NCI-H526 treated with DMSO at 0.1 percent for 48 hours (cell line): ENCODE measurements around the gene SUSD5.
"Not testable (repeated sequence)": the region's sequence is repeated elsewhere in the genome, so short reads cannot be mapped to it uniquely, and the experiment has no call there.

Source experiments
- DNase-seq: peaks from one replicate; lab custom pipeline; 2025; lab: John Stamatoyannopoulos, UW

The SUSD5 gene

DNA sequence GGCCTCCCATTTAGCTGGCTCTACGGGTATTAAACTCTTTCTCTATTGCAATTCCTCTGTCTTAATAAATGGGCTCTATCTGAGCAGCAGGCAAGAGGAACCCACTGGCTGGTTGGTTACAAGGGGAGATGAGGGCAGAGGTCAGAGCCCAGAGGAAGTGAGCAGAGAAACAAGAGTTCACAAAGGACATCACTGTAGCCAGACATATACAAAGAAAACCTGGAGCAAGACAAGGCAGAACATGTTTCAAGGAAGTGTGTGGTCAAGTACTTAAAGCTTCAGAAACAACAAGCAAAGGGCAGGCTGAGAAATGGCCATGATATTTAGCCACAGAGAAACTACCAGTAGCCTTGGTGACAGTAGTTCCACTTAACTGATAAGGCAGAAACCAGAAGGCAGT is 24.3 kb downstream of the SUSD5 start:
- no peak for DNase-seq

DNA sequence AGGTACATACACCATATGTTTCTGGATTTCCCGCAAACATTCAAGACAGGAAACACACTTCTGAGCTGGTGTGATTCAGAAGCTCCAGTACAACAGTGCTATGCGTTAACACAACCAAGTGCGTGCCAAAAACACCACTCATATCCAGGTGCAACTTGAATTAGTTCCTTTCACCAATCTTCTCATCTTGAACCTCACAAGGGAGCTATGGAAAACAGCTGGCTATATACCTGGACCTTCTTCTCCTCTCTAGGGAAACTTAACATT is 31.3 kb downstream of the SUSD5 start:
- DNase-seq: no peak

DNA sequence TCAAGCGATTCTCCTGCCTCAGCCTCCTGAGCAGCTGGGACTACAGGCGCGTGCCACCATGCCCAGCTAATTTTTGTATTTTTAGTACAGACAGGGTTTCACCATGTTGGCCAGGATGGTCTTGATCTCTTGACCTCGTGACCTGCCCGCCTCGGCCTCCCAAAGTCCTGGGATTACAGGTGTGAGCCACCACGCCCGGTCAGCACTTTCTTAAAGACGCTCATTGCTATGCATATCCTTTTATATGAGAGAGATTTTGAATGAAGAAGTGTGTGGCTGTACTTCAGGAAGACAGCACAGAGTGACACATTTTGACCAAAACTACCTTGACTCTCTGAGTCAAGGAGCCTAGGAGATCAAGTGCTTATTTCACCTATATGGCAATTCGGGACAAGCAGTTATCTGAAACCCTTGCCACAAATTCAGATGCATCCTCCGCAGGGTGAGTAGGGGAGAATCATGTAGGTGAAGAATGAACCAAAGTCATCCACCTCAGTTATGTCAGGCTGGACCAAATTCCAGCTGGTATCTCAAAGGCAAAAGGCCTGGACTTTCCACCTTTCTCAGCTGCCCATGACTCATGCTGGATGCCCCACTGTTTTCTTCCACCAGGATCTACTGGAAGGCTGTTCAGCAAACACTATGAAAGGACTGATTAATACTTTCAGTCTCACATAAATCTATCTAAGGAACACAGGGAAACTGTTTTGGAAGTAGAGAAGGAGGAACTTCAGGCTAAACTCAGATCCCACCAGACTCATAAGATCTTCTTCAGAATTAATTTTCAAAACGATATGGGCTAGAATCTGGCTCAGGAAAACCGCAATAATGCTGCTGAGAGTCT is 31.9 kb downstream of the SUSD5 start:
- DNase-seq: no peak

DNA sequence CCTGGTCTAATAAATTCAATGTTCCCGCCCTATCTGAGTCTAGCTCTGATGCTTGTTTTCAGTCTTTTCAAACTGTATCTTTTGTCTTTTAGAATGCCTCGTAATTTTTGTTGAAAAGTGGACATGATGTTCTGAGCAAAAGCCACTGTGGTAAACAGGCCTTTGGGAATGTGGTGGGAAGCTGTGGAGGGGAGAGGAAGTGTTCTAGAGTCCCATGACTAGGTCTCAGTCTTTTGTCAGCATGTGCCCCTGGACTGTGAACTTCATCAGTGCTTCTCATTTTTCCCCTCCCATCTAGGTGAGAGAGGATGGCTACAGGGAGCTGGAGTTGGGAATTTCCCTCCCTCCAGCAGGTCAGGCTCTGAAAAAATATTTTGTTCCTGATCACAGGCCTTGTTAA is 33.7 kb downstream of the SUSD5 start:
- no peak for DNase-seq

DNA sequence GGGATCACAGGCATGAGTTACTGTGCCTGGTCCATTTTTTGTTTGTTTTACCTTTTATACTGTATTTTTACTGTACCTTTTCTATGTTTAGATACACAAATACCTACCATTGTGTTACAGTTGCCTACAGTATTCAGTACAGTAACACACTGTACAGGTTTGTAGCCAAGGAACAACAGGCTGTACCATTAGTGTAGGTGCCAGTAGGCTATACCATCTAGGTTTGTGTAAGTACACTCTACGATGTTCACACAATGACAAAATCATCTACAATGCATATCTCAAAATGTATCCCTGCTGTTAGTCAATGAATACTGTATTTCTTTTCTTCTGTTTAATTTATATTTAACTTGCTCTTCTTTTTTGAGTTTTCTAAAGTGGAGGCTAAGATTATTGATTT is 37.0 kb downstream of the SUSD5 start:
- DNase-seq: not testable (repeated sequence)

DNA sequence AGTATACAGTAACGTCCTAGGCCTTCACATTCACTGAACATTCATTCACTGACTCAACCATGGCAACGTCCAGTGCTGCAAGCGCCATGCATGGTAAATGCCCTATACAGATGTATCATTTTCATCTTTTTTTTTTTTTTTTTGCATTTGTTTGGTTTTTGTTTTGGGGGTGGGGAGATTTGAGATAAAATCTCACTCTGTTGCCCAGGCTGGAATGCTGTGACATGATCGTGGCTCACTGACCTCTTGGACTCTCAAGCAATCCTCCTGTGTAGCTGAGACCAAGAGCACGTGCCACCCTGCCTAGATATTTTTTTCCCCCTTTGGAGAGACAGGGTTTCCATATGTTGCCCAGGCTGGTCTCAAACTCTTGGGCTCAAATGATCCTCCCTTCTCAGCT is 37.4 kb downstream of the SUSD5 start:
- DNase-seq: no peak

DNA sequence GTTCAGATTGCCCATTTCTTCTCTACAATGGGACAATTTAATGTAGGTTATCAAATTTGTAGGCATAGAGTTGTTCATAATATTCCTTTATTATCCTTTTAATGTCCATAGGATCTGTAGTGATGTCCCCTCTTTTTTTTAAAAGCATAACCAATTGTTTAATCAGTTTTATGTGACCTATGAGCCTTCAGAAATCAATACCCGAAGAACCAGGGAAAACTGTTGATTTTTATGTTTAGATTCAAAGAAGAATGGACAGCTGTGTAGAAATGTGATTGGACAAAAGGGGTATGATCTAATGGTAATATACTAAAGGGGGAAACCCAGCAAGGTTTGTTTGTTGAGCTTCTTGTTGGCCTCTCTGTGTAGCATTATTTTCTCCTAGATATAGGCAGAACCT is 39.5 kb downstream of the SUSD5 start:
- no peak for DNase-seq

DNA sequence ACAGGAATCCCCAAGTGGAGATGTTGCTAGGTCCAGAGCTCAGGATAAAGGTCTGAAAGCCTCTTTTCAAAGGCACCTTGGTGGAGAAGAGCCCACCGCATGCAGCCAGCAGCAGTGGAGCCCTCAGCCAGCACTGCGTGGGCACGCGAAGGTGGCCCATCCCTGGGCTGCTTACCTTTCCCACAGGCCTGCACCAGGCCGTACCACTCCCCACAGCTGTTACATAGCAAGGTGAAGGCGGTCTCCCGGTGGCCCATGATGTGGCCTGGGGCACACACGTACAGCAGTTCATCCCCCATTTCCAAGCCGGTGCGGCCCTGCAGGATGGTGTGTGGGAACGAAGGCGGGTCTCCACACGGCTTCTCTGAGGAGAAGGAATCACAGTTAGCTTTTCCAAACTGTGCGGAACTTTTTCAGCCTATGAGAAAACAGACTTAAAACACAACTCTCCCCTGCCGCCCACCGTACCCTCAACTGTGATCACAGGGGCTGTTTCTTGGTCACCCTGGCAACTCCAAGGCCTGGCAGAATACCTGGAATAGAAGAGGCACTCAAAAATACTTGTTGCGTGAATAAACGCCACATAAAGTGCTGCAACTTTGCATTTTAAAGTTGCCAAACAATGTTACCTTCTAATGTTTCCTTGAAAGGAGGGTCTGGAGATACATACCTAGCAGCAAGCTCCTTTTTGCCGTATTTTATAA is 43.7 kb downstream of the SUSD5 start:
- DNase-seq: no peak

DNA sequence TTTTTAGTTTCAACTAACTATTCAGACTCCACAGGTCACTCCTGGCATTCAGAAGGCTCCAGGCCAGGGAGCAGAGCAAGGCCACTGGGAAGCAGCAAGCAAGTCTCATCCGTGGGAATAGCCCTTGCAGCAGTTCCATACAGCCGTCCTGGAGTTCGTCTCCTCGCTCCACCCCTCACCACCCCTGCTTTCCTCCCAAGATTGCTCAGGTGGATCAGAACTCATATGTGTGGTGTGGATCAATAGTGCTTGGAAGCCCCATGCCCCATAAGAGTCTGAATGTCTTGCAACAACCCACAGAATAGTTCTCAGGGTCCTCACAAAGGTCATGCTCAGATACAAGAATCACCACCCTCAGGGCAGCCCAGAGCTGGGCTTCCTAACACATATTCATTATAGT is 44.5 kb downstream of the SUSD5 start:
- no peak for DNase-seq

DNA sequence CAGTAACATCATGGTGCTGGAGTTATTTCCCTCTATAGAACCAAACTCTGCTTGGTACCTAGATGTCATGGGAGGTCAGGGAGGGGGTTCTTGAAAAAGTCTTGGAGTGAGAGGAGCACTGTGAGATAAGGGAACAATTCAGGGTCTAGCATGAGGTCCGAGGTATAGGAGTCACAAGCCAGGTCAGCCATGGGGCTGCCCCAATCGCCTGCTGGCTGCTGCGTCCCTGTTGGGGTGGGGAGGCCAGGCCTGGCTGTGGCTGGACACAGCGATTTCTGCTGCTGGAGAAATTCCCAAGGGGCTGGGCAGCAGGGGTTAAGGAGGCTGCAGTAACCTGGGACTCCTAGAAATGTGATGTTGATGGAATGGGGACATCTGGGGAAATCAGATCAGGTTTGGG is 44.9 kb downstream of the SUSD5 start:
- DNase-seq: no peak

DNA sequence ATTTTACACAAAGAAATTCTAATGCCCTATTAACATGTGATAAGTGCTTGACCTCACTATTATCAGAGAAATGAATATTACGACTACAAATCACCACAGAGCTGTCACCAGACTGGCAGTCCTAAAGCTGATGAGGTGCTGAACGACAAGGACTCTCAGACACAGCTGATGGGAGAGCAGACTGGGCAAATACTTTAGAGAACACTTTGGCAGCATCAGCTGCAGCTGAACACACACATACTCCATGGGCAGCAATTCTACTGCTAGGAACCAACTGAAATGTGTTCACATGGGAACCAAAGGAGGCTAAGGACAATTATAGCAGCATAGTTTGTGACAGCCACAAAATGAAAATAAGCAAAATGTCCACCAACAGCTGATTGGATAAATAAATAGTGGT is 45.5 kb downstream of the SUSD5 start:
- DNase-seq: no peak

DNA sequence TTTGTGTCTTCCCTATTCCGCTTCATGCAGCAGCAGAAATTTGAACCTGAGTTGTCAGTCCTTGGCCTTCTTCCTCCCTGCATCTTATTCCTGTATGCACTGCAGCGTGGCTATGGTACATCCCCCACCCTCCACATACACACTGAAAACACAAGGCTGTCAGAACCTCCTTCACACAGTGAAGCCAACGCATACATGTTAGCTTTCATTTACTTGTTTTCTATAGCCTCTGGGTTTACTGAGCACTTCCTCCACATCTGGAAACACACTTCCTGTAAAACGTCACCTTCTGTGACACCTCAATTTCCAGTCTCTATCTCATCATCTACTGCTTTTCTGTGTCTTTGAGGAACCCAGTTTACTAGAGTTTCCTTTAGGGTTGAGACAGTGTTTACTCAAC is 47.0 kb downstream of the SUSD5 start:
- no peak for DNase-seq

DNA sequence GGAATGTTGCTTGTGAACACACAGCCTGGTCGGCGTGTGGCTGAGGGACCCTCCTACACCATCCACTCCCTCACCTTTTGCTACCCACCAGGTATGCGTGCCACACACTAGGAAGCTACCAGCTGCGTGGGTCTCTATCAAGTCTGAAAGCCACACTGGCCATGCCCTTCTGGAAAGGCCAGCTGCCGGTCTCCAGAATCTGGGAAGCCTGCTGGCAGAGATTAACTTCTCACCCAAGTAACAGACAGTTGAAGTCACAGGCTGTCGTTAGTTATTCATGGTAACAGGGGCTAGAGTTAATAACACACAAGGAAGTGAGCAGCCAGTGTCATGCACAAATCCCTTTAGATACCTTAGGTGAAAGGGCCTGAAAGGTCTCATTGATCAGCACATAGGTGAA is 48.1 kb downstream of the SUSD5 start:
- no peak for DNase-seq

DNA sequence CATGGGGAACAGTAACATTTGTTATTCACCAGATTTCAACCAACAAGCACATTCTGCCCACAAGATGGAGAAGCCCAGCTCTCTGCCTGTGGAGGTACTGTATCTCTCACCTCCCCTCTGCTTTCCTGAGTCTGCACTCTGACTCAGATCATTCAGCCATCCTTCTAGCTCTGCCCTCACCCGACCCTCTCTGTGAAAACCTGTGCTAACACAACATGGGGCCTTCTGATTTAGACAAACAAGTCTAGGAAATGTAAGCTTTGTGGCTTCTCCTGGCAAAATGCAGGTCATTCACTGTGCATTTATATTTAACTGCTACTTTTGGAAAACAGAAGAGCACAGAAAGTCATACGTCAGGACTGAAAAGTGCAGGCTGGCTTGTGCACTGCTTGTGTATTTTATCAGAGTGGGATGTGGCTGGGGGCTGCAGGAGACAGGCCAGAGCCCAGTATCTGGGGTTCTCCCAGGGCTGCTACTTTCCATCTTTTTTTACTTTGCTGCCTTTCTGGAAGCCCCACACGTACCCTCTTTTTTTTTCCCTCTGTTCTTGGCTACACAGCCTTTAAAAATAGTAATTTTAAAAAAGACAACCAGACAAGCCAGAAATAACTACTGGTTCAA is 50.8 kb downstream of the SUSD5 start:
- no peak for DNase-seq

DNA sequence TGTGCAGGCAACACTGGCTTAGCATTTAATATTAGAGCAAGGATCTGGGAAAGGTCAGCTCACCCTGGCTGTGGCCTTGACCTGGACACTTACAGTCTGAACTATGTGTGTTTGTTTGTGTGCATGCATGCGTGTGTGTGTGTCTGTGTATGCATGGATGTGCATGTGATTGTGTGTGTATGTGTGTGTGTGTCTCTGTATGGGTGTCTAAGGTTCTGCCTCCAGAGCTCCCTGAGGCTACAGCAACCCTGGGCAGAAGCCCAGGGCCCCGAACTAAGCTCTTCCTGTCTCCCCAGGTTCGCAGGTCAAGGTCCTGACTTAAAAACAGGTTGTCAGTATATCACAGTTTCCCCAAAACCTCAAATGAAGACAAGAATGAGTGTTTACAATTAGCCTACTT is 51.3 kb downstream of the SUSD5 start:
- no peak for DNase-seq

DNA sequence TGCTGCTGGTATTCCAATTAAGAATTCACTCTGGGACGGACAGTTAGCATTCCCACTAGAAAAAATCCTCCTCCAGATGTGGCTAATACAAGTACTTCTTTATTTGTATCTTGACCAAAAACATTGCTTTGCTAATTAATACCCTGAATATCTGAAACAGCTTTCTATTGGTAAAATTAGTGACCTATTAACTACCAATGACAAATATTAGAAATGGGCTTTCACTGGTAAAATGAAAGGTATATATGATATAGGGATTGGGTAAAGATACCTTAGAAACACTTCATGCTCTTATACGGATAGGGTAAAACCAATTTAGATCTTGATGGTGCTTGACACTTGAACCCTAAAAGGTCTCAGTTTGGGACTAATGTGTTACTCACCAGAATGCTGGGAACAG is 52.5 kb downstream of the SUSD5 start:
- no peak for DNase-seq

DNA sequence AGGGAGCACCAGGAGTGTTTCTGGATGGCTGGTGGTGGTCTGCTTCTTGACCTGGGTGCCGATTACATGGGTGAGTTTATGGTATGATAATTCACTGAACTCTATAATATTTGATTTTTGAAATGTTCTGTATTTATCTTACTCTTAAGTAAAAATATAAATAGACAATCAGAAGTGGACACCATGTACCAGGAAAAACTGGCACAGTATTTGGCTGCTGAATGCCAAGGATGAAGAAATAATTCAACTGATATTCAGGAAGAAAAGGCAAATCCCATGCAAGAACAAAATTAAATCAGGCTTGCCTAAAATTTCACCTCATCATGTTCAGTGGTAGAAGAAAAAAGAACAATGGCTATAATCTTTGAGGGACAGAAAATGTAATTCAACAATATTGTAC is 53.2 kb downstream of the SUSD5 start:
- no peak for DNase-seq

DNA sequence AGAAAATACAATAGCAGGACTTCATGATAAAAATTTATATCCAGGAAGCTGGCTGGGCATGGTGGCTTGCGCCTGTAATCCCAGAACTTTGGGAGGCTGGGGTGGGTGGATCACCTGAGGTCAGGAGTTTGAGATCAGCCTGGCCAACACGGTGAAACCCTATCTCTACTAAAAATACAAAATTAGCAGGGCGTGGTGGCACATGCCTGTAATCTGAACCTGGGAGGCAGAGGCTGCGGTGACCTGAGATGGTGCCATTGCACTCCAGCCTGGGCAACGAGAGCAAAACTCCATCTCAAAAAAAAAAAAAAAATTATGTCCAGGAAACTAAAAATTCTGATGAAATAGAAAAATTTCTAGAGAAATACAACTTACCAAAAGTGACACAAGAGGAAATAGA is 56.0 kb downstream of the SUSD5 start:
- not testable (repeated sequence) for DNase-seq

DNA sequence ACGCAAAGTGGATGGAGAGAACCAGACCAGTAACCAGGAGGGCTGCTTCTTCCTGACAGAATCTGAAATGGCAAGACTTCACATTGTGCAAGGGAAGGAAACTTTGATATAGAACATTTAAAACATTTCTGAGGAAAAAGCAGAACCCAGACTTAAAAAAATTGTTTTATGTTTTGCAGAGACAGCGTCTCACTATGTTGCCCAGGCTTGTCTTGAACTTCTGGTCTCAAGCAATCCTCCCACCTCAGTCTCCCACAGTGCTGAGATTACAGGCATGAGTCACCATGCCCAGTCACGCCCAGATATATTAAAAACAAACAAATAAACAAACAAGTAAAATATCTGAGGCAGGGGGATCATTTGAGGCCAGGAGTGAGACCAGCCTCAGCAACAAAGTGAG is 58.6 kb downstream of the SUSD5 start:
- no peak for DNase-seq

DNA sequence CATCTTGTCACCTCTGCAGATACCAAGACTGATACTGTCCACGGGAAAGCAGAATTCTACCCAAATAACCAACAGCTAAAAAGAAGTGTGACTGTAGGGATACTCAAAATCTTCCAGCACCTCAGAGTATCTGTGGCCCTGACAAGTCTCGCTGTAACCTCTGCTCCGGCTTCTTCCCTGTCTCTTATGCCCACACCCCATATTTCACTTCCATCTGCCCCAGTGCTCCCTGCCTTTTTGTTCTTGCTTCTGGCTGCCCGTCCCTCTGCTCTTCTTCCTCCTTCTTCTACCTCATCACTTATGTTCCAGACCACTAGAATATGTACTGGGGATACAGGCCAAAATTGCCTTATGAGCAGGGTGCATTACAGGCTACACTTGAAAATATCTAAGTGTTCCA is 59.4 kb downstream of the SUSD5 start:
- no peak for DNase-seq

DNA sequence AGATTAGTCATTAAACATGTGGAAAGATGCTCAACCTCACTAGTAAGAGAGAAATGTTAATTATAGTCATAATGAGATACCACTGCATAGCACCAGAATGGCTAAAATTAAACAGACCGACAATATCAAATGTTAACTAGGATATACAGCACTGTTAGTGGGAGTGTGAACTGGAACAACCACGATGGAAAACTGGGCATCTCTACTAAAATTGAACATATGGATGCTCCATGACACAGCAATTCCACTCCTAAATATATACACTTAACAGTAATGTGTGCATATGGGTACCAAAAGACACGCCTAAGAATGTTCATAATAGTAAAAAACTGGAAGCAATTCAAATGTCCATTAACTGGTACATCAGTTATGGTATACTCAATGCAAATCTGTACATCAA is 63.3 kb downstream of the SUSD5 start:
- DNase-seq: no peak

DNA sequence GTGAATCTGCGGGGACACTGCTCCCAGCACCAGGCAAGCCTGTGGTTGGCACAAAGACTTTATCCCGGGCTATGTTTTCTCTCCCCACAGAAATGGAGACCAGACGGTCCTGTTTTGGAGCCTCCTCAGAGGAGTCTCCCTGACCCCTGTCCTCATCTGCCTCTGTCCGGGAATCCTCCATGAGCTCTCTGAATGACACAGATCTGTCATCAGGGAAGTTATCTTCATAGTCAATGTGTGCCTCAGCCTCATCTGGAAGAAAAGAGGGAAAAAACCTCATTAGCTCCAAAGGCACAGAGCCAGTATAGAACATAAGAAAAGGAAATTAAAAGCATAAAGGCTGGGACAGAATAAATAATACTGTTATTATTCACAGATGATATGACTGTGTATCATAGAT is 64.8 kb downstream of the SUSD5 start:
- no peak for DNase-seq
